Endothelial cell of umbilical vein (primary cell): ENCODE data around the gene CARD19.

Source experiments
- POLR2AphosphoS5 ChIP-seq: IDR thresholded peaks from 2 replicates; pipeline ENCODE4 v1.6.1; 2012; ENCODE audit warnings: low read depth, mild to moderate bottlenecking, control low read depth, low read length, moderate library complexity; ENCODE audit not compliant: insufficient read depth
- TF ChIP-seq, protein P1 (sequence below), 2 donors: IDR thresholded peaks; 1 replicate in 1 of 2; 2 replicates in 1 of 2; pipeline ENCODE4 v1.5.1; 2011; ENCODE audit warnings: low read length in 2 of 2, mild to moderate bottlenecking in 2 of 2, moderate library complexity in 2 of 2, control low read depth in 1 of 2, inconsistent platforms in 1 of 2, low read depth in 1 of 2; ENCODE audit not compliant: insufficient read depth in 1 of 2; ENCODE audit errors: extremely low read depth in 1 of 2

DNA sequence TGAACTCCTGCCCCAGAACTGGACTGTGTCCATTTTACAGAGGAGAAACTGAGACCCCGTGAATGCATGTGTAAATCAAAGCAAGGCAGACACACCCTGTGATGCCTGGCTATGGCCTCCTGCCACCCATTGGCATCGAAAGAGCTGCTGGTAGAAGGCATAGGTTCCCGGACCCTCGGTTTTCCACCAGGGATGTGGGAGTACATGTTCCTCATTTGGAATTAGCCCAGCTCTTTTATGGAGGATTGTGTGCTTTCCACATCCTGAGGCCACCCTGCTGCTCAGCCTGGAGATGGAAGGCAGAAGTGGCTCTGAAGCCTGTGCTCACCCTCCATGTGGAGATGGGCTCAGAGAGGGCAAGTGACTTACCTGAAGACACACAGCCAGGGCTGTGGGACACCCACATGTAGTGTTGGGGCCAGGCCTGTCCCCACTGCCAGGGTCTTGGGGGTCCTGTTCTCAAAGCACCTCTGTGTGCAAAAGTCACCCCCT, 34.7 kb upstream of the CARD19 start:
- TF ChIP-seq, protein P1, sequence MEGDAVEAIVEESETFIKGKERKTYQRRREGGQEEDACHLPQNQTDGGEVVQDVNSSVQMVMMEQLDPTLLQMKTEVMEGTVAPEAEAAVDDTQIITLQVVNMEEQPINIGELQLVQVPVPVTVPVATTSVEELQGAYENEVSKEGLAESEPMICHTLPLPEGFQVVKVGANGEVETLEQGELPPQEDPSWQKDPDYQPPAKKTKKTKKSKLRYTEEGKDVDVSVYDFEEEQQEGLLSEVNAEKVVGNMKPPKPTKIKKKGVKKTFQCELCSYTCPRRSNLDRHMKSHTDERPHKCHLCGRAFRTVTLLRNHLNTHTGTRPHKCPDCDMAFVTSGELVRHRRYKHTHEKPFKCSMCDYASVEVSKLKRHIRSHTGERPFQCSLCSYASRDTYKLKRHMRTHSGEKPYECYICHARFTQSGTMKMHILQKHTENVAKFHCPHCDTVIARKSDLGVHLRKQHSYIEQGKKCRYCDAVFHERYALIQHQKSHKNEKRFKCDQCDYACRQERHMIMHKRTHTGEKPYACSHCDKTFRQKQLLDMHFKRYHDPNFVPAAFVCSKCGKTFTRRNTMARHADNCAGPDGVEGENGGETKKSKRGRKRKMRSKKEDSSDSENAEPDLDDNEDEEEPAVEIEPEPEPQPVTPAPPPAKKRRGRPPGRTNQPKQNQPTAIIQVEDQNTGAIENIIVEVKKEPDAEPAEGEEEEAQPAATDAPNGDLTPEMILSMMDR (IDR thresholded peaks at IDR 0.05; ENCODE audit: extremely low read depth in 1 of 2, insufficient read depth in 1 of 2, low read depth in 1 of 2, low read length in 2 of 2) = no peak
- TF ChIP-seq POLR2AphosphoS5 = no peak
